Erythroblast (primary cell): ENCODE results near the gene AGAP1.

ENCODE experiments used
- DNase-seq, 2 experiments: peaks; one replicate each; lab custom pipeline; 2025; lab: John Stamatoyannopoulos, UW
- GATA1 ChIP-seq: IDR thresholded peaks from 2 replicates; pipeline ENCODE4 v1.6.1; 2011; ENCODE audit warnings: low read depth, mild to moderate bottlenecking, control low read depth, low read length, moderate library complexity
- POLR2A ChIP-seq: IDR thresholded peaks from 2 replicates; pipeline ENCODE4 v1.6.1; 2011; ENCODE audit warnings: mild to moderate bottlenecking, low read length

The AGAP1 gene

GRCh38 chr2:235551965-235552364 is 58.1 kb downstream of the AGAP1 start:
- DNase-seq: no peak
- no peak for TF ChIP-seq GATA1
- no peak for TF ChIP-seq POLR2A

- no peak for DNase-seq
- TF ChIP-seq GATA1: no peak
- TF ChIP-seq POLR2A: no peak
These were observed 58.8 kb downstream of the AGAP1 start for GRCh38 chr2:235552671-235553070.

DNA sequence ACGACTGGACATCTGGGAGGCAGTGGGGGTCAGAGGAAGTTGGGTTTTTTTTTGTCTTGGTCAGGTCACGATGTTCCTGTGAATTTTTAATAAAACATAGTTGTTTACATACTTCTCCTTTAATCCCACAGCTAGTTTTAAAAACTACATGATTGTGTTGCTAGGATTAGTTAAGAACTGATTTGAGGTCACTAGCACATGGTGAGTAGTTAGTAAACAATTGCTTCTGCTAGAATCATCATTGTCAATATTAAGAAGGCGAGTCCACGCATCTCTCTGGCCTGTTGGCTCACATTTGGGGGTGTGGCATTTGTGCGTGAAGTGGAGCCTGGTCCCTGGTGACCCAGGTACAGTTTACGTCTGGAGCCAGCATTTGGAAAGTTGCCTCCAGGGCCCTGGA is 59.4 kb downstream of the AGAP1 start:
- TF ChIP-seq GATA1: no peak
- no peak for TF ChIP-seq POLR2A
- no peak for DNase-seq

DNA sequence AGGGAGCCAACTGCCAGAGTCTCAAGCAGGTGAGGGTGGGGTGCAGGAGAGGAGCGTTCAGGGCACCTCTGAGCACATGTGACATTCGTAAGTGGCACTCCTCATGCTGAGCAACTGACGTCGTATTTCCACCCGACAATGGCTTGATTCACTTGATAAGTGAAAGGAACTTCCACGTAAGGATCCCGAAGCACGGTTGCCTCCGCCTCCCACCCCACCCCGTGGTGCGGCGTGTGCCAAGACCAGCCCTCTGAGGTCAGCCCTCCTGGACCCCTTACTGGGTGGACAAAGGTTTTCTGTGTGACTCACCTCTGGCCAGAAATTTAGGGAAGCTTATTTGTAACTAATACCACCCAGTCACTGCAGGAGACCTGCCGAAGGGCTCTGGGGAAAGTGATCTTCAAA is 59.9 kb downstream of the AGAP1 start:
- DNase-seq: no peak

DNA sequence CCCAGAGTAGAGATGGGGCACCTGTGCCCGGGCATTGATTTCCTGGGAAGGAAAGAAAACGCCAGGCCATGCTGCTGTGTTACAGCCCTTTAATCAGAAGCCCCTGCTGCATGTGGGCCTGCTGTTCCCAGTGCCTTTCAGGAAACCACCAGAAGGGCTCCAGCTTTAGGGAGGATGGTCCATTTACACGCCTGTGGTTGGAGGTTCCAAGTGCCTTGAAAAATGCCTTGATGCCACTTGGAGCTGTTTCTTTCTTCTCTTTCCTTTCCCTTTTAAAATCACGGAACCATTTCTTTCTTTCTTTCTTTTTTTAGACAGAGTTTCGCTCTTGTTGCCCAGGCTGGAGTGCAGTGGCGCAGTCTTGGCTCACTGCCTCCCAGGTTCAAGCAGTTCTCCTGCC is 60.5 kb downstream of the AGAP1 start:
- no peak for DNase-seq
- TF ChIP-seq GATA1 (no peak), POLR2A (no peak)

More for the DNA sequence above, 59.9 kb downstream of the AGAP1 start:
- no peak for TF ChIP-seq POLR2A
- TF ChIP-seq GATA1: no peak

DNA sequence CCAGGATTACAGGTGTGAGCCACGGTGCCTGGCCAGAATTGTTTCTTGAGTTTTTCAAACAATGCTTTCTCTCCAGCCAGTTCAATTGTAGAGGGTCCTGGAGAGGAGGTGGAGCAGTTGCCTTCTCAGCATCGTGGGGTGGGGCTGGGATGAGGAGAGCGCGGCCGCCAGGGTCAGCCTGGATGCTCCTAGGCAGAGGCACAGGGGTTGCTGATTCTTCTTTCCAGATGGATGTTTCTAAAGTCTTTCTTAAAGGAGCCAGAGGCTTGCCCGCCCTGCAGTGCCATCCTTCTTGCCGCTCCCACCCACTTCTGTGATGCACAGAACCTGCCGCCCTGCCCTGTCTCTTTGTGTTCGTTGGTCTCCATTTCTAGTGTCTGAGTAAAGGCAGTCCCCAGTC is 61.1 kb downstream of the AGAP1 start:
- no peak for TF ChIP-seq POLR2A
- no peak for TF ChIP-seq GATA1
- DNase-seq: no peak

GRCh38 chr2:235555371-235555770 is 61.5 kb downstream of the AGAP1 start:
- TF ChIP-seq GATA1 (no peak), POLR2A (no peak)
- no peak for DNase-seq

DNA sequence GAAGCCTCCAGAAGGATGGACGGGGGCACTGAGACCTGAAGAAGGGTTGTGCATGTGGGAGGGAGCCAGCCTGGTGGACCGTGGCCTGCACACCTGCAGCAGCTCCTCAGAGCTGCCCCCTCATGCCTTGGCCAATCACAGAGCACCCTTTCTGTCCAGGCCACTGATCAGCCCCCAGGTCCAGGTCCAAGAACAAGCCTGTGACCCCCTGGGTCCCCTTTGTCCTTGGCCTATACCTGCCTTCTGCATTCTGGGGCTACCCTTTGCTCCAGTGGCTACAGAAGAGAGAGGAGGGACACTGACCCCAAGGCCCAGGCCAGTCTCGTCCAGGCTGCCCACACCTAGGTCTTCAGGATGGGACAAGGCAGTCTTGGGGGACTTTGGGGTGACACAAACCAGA is 62.2 kb downstream of the AGAP1 start:
- TF ChIP-seq GATA1 (no peak), POLR2A (no peak)
- DNase-seq: no peak

DNA sequence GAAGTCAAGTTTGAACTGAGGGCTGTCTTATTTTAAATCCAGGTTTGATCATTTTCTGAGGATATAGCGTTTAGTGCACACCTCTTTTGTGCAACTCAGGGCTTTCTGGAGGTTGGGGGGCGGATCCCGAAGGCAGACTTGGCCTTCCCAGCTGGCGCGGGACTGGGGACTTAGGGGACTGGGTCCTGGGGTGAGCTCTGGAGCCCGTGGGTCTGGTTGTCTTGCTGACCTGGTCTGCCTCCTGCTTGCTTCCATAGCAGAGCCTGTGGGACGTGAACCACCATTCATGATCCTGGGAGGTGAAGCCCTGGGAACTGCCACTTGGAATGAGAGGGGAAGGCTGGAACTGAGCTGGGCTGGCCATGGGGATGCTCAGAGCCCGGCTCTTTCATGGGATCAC is 63.1 kb downstream of the AGAP1 start:
- TF ChIP-seq GATA1 (no peak), POLR2A (no peak)
- no peak for DNase-seq

- TF ChIP-seq POLR2A (no peak), GATA1 (no peak)
- DNase-seq: no peak
These were observed 64.1 kb downstream of the AGAP1 start for GRCh38 chr2:235557903-235558302.

DNA sequence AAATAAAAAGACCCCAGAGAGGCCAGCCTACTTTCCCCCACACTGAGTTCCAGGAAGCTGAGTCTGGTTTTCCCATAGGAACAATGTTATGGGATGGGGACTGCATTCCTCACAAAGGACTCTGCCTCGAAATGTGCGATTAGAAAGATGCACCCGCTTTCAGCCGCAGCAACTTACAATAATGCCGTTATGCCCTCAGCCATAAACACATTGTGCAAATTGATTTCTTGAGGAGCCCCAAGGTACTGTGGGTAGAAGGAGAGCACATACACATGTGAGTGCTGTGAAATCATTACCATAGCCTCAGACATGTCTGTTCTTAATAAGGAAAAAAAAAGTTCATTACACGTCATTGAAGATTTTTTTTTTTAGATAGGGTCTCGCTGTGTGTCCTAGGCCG is 64.7 kb downstream of the AGAP1 start:
- DNase-seq: no peak
- TF ChIP-seq POLR2A (no peak), GATA1 (no peak)

DNA sequence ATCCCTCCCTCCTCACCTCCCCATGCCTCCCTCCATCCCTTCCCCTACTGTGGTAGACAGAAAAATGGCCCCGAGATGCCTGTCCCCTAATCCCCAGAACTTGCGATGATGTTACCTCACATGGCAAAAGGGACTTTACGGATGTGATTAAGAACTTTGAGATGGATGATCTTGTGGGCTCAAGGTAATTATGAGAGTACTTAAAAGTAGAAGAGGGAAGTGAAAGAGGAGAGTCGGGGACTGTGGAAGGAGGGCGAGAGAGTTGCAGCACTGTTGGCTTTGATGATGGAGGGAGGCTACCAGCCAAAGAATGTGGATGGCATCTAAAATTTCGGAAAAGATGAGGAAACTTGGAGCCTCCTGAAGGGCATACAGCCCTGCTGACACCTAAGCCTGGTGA is 66.5 kb downstream of the AGAP1 start:
- no peak for DNase-seq
- TF ChIP-seq GATA1 (no peak), POLR2A (no peak)

GRCh38 chr2:235561450-235561849 is 67.6 kb downstream of the AGAP1 start:
- DNase-seq: no peak
- TF ChIP-seq POLR2A (no peak), GATA1 (no peak)

DNA sequence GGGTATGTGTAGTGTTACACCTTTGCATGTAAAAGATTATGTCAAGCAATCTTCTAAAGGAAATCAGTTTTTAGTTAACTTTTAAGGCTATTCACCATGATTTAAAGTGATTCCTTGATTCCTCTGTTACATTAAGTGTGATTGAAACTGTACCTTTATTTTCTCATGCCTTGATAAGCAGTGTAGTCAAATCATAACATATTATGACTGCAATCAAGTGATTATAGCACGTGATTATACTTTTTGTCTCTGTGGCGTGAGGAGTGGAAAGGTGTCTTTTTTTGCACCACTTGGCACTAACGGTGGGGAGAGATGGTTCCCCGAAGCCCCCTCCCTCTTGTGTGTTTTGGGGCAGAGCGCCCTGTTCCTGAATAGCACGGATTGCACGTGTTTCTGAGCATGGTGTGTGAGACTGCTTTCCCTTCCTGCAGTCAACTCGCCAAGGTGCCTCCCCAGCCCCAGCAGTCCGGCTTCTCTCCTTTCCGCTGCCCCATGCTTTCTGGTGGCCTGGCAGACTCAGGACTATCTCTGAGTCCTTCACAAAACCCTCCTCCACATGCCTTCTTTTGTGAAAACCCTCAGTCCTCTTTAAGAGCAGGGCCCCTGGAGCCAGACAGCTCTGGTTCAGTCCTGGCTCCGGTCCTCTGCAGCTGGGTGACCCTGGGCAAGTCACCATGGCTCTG is 68.4 kb downstream of the AGAP1 start:
- no peak for TF ChIP-seq GATA1
- TF ChIP-seq POLR2A: no peak
- DNase-seq: no peak

DNA sequence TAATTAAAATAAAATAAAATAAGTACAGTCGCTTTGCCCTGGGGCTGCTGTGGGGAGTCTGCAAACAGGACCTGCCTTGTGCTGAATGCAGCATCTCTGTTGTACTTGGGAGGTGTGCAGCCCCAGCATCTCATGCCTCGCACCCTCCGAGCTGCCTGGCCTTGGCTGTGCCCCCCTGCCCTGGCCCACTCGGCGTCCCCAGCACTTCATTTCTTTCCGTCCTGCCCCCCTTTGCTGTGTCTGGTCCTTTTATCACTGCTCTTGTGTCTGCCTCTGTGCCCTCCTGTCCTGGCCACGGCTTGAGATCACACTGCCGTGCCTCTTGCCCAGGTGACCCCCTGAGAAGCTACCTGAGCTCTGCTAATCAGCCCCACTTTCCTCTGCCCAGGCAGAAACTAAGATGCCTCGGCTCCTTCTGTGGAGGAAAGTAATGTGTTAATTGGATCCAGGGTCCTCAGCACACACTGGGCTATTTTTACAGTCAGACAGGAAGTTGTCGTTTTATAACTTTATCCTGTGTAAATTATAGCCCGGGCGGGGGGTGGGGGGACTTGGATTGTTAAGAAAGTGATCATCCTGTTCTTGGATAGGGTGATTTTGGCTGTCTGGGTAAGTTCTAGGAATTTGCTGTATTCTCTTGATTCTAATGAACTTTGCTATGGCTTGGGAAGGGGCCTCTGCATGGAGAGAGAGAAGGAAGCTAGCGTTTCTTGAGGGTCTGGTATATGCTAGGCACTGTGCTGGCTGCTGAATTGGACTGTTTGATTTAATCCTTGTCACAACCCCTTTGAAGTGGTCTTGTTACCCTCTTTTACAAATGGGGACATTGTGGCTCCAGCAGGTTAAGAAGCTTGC is 69.4 kb downstream of the AGAP1 start:
- DNase-seq: no peak
- TF ChIP-seq POLR2A: no peak
- TF ChIP-seq GATA1: no peak

DNA sequence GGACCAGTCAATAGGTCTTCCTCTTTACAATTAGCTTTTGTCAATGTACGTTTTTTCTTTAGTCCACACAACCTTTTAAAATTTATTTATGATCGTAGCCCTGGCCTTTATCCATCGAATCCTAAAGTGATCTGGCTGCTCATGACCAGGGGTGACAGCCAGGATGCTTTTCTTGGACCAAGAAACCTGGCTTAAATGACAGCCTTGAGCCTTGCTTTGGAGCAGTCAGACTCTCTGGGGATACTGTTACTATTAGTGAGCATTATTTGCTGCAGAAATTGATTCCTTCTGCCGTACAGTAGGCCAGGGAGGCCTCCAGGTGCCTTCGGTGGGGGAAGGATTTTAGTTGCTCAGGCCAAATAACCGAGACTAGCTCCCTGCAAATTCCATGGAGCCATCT is 70.2 kb downstream of the AGAP1 start:
- TF ChIP-seq GATA1: no peak
- no peak for TF ChIP-seq POLR2A
- DNase-seq: no peak
